ENCODE measurements around the gene CLPTM1L.
"Not testable (repeated sequence)": the region's sequence is repeated elsewhere in the genome, so short reads cannot be mapped to it uniquely, and the experiment has no call there.

Gene CLPTM1L

DNA sequence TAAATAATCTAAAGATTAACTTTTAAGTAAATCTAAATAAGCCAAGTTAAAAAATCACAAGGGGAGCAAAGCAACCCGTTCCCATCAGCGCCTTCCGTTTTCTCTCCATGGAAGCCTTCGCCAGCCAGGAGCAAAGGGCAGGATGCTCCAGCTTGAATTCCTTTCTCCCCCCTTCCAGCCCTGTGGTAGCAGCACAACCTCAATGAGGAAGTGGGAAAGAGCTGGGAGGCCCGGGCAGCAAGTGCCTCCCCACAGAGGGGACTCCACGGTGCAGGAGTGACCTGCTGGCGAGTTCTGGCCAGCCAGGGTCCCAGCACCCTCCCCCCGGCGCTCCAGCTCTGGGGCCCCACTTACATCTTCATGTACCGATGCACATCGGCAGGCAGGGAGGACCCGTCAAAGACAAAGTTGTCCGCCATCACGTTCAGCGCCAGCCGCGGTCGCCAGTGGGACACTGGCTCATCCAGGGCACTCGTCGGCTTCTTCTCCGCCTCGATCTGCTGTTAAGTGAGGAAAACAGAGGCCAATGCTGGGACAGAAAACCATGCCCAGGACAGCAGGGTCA, 6.3 kb downstream of the CLPTM1L start:
- no peak for DNase-seq

DNA sequence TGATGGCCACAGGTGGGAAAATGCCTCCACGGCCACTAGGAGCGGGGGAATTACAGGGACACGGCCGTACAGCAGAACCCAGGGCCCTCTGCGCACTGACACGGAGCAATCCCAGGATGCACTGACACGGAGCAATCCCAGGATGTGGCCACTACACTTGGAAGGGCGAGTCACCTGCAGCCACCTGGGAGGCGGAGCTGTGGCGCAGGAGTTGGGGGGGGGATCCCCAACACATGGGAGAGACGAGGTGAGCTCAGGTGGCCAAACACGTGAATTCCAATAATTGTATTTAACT, 6.8 kb downstream of the CLPTM1L start:
- no peak for DNase-seq

- DNase-seq = no peak
Observed at GRCh38 chr5:1337489-1338195, 7.3 kb downstream of the CLPTM1L start.

DNA sequence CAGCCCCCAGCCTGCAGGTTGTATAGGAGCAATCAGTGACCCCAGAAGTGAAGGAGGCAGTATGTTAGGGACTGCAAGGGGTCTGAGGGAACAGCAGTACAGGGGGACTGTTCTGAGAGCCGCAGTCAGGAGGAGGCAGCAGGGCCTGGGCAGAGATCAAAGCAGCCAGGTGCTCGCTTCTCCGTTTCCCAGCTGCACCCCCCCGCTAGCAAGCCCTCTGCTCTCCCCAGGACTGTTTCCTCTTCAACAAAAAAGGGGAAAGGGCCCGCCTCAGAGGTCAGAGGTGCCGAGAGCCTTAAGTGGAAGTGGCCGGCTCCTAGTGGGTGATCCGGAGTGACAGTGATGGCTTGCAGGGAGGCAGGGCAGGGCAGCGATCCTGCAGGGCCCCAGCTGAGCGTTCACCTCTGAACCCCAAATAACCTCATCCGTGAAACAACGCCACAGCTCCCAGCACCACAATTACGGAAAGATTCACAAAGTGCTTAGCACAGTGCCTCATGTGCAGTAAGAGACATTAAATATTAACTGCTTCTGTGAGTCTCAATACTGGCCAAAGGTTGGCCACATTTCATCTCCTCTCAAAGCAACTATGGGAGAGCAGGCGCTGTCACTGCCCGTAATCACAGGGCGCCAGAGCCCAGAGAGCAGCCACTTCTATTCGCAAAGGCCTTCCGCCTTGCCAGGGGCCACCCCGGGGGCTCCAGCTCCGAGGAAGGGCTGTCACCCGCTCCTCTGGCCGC, 8.0 kb downstream of the CLPTM1L start:
- no peak for DNase-seq

DNA sequence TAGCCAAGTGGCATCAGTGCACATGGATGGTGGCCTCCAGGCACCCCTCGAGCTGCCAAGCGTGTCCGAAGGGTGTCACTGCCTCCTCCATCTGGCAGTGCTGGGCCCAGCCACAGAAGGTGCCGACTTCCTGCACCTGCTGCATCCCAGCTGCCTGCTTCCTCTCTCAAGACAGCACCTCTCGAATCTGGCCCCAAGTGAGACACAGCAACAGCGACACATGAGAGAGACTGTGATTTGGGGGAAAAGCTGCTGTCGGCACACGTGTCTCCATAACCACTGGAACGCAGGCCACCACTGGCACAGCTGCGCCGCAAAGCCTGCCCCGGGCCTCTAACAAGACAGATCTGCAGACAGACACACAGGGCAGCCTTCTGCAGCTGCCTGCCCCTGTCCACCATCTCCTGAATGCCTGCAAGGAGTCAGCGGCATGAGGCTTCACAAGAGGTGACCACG, 8.8 kb downstream of the CLPTM1L start:
- no peak for DNase-seq

- DNase-seq = no peak
Observed at GRCh38 chr5:1335540-1336095, 9.3 kb downstream of the CLPTM1L start.

DNA sequence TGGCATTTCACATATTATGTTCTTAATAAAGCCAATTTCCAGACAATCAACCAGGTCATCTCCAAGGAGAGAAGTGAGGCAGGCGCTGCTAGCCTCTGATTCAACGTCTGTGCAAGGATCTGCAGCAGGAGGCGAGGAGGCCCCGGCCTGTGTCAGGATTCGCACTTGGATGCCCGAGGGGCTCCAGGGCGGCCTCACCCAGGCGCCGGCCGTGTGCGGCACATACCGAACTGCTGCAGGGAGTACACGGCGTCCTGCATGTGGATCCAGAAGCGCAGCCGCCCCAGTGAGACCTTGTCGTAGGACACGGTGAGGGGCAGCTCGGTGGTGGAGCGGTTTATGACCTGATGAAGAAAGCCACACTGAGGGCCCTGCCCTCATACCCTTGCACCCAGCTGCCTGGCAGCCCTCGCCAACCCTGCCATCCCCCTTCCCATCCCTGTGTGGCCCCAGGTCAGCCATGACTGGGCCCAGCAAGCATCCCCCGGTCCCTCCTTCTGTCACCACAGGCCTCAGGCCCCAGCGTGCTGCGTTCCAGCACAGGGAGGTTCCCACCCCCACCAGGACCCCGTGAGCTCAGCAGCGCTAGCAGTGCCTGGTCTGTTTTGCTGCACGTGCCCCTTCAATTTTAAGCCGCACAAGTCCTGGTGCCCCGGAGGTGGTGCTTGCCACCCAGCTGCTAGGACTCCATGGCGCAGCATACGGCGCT, 9.9 kb downstream of the CLPTM1L start:
- no peak for DNase-seq

DNA sequence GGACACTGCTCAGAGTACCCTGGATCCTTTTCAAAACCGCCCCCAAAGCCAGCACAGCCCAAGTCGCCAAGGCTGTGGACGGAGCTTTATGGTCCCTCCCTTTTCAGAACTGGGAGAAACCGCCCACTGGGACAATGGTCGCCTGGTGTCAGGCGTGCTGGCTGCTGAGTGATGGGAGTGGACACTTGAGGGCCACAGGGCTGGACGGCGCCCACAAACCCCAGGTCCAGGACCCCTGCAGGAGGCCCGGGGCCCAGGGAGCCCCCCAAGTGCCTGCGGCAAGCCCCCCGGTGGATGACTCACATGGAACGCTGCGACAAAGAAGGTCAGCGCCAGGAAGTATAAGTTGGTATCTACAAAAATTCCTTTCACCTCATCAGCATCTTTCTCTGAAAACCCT, 10.9 kb downstream of the CLPTM1L start:
- DNase-seq = no peak

DNA sequence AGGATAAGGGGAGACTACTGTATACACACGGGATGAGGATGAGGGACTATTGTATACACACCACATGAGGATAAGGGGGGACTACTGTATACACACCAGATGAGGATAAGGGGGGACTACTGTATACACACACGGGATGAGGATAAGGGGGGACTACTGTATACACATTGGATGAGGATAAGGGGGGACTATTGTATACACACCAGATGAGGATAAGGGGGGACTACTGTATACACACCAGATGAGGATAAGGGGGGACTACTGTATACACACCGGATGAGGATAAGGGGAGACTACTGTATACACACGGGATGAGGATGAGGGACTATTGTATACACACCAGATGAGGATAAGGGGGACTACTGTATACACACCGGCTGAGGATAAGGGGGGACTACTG, 11.6 kb downstream of the CLPTM1L start:
- DNase-seq = not testable (repeated sequence)

DNA sequence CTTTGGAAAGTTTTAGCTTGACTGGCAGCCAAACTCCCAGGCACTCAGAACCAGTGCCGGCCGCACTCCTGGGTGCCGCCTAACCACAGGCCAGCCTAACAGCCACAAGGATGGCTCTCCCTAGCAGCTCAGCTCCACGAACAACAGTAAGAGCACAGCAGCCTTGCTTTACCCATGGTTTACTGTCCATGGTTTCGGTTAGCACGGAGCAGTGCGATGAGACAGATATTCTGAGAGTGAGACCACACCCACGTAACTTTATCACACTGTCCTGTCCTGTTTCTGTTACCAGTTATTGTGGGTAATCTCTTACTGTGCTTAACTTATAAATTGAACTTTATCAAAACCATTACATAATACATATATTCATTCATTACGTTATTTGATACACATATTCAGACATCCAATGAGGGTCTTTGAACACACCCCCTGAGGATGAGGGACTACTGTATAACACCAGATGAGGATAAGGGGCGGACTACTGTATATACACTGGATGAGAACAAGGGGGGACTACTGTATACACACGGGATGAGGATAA, 12.4 kb downstream of the CLPTM1L start:
- no peak for DNase-seq

- DNase-seq = no peak
Observed at GRCh38 chr5:1331861-1332405, 13.0 kb downstream of the CLPTM1L start.

DNA sequence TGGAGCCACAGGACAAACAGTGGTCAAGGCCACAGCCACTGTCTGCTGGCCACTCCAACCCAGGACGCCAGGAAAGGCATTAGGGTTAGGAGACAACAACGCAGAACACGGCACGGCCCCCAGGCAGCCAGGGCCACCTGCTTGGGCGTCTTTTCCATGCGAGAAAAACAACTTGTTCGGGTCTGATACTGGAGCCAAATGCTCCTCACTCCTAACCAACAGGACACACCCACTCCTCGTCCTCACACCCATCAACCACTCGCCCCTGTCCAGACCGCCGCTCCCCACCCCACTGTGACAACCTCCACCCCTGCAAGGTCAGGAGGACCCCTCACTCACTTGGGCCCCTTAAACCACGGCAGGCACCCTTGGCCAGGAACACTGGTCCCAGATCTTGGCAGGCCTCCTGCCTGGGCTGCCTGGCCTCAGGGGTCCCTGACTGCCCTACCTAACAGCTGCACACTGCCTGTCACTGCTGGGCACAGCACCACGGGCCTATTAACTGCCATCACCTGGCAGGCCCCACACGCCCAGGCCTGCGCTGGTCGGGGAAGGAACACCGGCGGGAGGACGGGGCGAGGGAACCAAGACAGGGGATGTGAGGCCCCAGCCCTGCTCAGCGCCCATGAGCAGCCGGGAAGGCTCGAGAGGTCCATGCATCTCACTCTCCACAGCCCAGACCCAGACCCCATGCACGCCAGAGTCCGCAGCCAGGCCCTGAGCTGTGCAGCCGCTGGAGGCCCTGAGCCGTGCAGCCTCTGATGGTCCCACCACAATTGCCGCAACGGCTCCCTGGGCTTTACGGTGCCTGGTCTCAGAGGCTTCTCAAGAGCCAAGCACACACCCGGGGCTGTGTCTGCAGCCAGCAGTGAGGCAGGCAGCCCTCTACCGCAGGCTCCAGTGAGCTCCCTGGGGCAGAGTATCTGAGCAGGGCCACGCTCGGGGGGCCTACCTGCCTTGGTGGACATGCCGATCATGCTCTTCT, 13.8 kb downstream of the CLPTM1L start:
- no peak for DNase-seq

DNA sequence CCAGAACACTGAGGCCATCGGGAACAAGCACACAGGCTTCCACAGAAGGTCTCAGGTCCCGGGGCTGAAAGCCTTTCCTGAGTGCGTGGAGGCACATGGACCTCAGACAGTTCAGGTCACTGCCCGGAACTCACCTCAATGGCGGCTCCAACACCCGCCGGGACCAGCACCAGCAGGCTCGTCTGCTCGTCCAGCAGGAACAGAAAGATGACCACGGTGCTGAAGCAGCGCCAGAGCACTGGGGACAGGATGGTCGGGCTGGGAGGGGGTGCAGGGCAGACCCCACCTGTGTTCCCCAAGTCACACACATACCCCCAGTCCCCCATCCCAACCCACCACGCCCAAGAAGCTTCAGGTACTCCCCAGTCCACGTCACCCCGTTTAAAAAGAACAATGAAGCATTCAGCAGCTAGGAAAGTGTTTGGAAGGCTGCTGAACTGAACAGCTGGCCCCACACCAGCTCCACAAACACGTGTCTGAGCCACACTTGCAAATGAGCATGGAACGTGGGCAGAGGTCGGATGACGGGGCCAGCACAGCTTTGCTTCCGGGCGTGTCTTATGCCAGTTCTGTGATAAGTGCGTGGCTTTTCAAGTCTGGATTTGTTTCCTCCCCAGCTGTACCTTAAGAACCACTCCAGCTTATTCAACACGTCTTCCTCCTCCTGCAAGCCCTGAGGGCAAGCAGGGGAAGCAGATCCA, 14.6 kb downstream of the CLPTM1L start:
- DNase-seq = no peak

DNA sequence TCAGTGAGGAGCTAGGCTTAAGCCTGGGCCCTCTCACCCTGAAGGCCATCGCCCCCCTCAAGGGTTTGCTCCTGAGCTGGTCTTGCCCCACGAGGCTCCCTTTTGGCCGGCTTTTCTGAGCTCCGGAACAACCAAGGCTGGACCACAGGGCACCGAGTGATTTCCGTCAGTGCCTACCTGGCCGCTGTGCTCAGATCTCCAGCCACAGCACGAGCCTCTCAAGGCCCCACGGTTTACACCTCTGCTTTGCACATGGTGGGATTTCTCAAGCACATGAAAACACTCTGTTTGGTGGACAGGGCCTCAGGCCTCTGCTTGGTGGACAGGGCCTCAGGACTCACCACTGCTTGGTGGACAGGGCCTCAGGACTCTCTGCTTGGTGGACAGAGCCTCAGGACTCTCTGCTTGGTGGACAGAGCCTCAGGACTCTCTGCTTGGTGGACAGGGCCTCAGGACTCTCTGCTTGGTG, 15.8 kb downstream of the CLPTM1L start:
- no peak for DNase-seq

DNA sequence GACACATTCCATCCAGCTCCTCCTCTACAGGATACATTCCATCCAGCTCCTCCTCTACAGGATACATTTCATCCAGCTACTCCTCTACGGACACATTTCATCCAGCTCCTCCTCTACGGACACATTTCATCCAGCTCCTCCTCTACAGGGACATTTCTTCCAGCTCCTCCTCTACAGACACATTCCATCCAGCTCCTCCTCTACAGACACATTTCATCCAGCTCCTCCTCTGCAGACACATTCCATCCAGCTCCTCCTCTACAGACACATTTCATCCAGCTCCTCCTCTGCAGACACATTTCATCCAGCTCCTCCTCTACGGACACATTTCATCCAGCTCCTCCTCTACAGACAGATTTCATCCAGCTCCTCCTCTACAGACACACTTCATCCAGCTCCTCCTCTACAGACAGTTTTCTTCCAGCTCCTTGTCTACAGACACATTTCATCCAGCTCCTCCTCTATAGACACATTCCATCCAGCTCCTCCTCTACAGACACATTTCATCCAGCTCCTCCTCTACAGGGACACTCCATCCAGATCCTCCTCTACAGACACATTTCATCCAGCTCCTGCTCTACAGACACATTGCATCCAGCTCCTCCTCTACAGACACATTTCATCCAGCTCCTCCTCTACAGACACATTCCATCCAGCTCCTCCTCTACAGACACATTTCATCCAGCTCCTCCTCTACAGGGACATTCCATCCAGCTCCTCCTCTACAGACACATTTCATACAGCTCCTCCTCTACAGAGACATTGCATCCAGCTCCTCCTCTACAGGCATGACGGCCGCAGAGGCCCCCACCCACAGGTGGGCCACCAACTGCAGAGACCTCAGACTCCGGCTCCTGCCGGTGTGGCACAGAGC, 16.4 kb downstream of the CLPTM1L start:
- not testable (repeated sequence) for DNase-seq

GRCh38 chr5:1326901-1327756, 17.8 kb downstream of the CLPTM1L start:
- DNase-seq = not testable (repeated sequence)

DNA sequence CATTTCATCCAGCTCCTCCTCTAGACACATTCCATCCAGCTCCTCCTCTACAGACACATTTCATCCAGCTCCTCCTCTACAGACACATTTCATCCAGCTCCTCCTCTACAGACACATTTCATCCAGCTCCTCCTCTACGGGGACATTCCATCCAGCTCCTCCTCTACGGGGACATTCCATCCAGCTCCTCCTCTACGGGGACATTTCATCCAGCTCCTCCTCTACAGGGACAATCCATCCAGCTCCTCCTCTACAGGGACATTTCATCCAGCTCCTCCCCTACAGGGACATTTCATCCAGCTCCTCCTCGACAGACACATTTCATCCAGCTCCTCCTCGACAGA, 18.4 kb downstream of the CLPTM1L start:
- not testable (repeated sequence) for DNase-seq

DNA sequence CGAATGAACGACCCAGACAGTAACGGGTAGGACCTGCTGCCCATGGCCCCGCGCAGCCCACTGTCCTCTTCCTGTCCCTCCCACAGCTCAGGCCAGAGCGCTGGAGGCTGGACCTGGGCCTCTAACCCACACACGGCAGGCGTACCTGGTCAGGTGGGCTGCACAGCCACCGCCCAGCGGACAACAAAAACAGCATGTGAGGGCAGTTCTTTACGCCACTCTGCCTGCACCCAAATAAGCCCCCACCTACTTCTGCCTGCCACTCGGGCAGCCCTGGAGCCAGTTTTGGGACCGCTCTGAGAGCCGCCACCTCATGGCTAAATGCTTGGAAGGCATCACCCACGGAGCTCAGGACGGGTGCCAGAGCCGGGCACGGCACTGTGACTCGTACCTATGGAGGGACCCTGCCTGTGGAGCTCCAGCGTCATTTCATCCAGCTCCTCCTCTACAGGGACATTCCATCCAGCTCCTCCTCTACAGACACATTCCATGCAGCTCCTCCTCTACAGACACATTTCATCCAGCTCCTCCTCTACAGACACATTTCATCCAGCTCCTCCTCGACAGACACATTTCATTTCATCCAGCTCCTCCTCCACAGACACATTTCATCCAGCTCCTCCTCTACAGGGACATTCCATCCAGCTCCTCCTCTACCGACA, 18.9 kb downstream of the CLPTM1L start:
- no peak for DNase-seq

All from NCI-H1436 (cell line).